ENCODE data around the gene SFTPD. TPM values are rescaled to one million over a fixed set of nuclear protein-coding genes. Genes with fewer than 3 reads are reported as not detected.
A peak's percentile ranks its signal among the peaks of the same experiment; 100 is the strongest.

Gene SFTPD
- total RNA-seq, 1 donor from 2014 or later: 0.89 TPM

DNA sequence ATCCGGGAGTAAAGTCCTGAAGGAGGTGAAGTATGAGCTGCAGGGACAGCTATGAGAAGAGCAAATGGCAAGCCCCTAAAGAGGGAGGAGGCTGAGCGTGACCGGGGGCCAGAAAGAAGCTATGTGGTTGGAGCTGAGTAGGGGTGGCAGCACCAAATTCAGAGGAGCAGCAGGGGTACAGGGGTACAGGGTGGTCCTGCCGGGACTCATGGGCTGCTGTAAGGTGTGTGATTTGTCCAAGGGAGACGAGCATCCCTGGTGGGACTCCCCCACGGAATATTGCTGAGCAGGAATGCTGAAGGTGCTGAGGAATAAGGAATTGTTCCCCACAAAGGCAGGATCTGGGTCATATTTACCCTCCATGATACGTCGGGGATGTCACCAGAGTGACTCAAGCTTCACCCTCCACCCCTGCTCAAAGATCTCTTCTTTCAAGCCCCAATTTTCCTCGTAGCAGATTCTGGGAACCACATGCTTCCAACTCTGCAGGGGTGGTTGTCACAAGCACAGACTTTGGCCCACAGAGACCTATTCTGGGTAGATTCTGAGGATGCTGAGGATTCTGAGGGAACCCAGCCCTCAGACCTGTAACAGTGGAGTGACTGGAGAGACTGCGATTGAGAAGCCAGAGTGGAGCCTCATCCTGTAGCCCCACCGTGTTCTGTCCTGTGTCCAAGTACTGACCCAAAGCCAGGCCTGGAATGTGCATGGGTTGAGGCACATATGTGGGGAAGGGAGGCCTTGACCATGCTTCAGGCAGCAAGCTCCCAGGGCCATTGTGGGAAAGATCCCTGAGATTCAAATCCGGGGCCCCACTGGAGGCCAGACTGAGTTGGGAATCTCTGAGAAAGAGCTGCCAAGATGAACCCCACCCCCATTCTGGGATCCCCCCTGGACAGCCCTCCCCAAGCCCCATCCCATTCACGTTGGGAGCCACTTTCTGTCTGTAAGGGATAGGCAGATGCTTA is 4.2 kb downstream of the SFTPD start:
- no peak for DNase-seq (ENCODE audit: low spot score)

DNA sequence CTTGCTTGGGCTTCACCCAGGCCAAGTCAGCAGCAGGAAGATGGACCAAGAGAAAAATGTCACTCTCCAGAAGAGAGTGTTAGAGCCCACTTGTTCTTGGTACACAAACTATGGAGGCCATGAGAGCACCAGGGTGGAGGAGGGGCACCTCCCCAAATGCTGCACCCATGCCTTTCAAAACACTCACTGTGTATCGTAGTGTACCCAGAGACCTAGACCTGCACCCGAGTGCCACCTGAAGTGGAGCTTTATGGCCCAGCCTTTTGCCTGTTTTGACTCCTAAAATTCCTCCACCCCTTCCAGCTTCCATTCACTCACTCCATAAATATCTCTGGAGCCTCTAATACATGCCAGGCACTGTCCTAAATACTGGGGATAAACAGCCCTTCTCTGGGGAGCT is 5.0 kb downstream of the SFTPD start:
- DNase-seq (ENCODE audit: low spot score): no peak

DNA sequence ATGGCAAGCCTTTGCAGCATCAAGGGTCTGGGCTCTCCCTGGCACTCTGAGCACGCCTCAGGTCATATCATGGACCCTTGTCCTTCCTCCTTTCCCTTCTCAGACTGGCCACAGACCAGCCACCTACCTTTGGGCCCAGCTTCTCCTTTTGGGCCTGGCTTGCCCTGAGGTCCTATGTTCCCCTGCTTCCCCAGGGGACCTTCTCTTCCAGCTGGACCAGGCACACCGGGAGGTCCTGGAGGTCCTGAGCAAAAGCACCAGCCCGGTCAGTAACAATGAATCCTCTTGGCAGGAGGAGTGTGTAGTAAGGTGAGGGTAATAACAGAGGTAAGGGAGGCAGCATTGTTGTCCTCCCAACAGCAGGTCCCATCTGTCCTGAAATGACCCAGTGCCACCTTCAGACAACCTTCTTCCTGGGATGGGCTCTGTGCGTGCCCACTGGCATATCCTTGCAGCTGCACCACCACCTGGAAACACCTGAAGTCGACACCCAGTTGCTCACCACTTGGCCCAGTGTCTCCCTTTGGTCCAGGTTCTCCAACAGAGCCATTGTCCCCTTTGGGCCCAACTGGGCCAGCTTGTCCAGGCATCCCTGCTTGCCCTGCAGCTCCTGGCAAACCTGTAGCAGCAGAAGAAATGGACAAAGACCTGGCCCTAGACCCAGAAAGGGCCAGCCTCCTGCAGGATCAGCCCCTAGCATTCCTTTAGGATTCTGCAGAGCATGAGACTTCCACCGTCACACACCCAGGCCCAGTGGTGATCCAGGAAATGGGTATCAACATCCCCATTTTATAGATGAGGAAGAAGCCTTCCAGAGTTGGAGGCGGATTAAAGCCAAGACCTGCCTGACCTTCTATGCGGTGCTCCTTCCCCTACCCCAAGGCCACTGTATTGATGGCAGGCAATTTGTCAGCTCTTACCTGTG is 6.4 kb downstream of the SFTPD start:
- no peak for DNase-seq (ENCODE audit: low spot score)

DNA sequence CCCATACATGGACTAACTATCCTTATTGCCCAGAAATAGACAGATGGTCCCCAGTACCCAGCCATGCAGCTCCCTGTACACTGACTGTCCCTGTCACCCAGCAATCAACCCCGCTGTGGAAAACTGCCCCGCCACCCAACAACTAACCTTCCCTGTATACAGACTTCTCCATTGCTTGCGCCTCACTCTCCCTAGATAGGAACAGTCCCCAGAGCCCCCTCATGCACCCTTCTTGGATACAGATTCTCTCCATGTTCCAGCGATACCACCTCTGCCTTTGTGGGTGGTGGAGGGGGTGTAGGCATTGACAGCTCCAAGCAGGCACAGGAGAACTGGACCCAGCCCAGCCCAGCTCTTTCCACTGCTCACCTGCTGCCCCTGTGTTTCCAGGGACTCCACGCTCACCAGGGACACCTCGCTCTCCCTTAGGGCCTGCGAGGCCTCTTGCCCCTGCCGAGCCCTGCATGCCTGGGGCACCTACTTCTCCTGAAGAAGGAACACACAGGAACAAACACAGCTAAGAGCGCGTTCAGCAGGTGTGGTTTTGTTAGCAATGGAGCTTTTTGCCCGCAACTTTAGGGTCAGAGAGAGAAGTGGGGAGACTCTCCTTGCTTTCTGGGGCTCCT is 7.2 kb downstream of the SFTPD start:
- DNase-seq (ENCODE audit: low spot score): no peak

DNA sequence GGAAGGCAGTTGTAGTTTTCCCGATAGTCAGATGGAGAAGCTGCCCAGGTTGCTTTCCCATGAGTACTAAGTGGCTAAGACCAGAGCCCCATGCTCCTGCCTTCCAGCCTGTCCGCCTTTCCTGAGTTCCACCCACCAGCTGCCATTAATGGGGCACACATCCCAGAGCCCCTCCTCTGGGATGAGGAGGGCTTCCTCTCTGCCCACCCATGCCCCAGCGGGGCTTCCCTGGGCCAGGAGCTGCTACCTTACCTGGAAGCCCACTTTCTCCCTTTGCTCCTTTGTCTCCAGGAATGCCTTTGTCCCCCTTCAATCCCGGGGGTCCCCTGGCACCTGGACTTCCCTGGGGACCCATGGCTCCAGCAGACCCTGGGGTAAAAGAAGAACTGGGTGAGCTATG is 7.8 kb downstream of the SFTPD start:
- no peak for DNase-seq (ENCODE audit: low spot score)

DNA sequence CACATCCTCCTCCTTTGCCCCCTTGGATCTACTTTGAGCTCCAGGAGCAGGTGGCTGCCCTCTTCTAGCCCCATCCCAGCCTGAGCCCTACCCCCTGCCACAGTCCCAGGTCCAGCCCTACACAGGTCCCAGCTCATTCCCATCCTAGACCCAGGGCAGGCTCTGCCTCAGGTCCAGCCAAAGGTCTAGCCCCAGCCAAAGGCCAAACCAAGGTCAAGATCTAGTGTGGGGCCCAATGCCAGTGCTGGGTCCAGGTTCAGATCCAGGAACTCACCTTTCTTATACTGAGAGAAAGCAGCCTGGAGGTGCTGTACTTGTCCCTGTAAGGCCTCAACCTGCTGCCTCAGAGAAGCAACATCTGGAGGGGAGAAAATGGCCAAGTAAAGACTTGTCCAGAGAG is 8.5 kb downstream of the SFTPD start:
- no peak for DNase-seq (ENCODE audit: low spot score)

DNA sequence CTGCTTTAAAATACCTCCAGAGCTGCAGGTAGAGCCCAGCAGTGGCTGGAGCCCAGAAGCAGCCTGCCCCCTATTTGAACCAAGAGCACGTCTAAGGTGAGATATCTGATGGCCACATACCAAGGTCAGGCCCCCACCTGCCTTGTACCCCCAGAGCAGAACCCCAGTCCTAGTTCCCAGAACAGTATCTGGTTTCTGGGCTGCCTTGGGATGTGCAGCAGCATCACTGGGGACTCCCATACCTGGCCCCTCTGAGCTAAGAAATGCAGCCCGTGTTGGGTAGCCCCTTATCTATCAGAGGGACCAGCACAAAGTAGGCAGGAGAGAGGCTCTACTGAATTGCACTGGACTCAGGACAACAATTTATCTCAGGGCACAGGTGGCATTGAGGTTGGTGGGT is 8.9 kb downstream of the SFTPD start:
- no peak for DNase-seq (ENCODE audit: low spot score)

DNA sequence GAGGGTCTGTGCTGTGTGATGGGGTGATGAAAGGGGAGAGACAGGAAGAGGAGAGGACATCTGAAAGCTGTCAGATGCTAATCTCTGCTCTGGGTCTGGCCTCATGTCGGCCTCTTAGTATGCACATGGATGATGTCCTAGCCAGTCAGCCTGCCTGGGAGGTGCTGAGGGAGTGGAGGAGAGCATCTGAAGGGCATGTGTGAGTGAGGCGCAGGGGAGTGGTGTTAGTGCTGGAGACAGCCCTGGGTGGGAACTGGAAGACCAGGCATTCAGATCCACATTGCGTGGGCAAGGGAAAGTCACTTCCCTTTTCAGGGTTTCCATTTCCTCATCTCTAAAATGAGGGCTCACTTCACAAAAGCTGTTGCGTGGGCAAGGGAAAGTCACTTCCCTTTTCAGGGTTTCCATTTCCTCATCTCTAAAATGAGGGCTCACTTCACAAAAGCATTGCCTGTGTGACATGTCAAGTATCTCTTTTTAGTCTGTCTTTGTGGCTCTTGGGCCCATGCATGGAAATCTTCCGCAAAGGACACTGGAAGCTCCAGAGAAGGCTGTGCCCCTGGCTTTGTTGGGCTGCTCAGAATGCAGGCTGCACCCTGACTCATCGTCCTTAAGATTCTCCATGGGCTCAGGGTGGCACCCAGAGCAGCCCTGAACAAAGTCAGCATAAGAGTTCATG is 10.0 kb downstream of the SFTPD start:
- DNase-seq (ENCODE audit: low spot score): no peak

DNA sequence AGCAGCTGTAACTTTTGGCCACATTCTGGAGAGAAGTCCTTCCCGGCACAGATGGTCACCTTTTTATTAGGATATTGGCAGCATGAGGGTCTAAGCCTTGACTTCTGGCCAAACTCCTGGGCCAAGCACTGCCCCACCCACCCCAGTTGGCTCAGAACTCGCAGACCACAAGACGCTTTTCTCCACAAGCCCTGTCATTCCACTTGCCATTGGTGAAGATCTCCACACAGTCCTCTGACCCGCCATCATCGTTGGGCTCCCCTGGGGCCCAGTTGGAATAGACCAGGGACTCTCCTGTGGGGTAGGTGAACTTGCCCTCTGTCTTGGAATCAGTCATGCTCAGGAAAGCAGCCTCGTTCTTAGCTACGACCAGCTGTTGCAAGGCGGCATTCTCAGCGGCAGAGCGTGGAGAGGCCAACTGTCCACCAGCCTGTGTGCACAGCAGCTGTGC is 11.2 kb downstream of the SFTPD start:
- no peak for DNase-seq (ENCODE audit: low spot score)

DNA sequence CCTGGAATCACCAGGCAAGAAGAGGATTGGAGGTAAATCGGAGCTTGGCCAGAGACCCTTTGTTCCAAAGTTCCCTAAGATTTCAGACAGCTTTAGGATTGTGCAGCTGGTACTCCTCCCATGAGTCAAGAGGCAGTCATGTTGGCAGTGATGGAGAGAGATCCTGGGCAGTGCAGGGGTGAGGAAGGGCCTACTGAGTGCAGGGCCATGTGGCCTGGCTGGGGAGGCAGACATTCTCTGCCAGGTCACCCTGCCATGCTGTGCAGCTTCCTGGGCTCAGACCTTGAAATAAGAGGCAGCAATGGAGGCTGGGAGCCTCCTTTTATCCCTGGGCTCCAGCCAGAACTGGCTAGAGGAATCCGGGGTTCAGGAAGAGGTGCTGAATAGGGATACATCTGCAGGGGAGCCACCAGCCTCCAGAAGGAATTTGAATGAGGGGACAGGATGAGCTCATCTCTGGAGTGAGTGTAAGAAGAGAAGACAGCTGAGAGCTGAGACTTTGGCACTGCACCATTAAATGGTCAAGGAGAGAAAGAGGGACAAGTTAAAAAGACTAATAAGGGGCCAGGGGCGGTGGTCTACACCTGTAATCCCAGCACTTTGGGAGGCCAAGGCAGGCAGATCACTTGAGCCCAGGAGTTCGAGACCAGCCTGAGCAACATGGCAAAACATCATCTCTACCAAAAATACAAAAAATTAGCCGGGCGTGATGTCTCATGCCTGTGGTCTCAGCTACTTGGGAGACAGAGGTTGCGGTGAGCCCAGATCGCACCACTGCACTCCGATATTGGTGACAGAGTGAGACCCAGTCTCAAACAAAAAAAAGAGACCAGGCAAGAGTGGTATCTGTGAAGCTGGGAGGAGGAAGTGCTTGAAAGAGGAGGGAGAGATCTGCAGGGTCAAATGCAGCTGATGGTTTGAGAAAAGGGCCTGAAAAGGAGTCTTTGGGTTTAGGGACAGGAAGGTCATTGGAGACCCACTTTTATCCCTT is 12.0 kb downstream of the SFTPD start:
- DNase-seq (ENCODE audit: low spot score): no peak

DNA sequence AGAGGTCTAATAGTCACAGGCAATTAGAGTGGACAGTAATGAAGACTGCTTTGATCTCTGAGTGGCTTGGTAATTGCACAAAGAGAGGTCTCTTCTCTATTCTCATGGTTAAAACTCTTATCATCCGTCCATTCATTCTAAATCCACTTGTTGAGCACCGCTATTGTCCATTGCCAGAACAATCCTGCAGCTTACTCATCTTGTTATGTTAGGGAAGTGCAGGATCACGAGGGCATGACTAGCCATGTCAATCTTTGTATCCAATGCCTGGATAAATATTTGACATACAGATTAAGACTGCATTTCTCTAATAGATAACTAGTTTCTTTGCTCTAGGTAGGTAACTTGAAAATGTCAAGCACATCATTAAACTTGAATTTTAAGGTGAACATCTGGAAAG is 14.9 kb downstream of the SFTPD start:
- no peak for DNase-seq (ENCODE audit: low spot score)

DNA sequence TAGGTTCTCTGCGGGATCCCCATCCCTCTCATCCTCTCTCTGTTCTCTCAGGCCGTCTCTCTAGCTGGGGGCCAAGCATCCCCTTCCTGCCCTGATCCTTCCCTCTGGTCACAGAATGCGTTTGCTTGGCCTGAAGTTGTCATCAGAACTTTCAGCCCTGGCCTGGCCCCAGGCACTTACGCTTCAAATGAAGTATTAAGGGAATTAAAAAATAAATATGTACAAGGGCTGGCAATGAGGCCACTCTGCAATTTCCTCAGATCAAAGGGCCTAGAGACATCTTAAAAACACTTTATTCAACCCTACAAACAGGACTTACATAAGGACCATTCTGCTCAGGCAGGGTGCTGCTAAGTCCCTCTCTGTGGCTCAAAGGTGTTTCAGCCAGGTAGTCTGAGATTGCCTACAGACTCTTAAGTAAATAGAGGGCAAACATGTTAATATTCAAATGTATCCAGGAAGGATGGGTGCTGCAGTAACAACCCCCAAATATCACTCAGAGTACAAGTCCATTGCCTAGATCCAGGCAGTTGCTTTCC is 16.0 kb downstream of the SFTPD start:
- DNase-seq (ENCODE audit: low spot score): no peak

DNA sequence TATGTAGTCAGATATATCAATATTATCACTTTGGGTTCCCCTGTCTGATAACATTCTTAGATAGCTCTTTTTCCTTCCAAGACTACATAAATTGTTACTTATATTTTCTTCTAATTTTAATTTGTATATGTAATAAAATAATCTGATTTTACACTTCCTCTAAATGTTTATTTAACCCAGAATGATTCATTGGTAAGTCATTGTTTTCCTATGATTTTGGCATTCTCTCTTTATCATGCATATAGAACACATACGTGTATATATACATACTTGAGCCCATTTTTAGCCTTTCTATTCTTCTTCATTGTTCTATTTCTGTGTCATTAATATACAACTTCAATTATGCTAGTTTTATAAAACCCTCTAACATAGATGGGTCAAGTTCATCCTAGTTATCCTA is 16.6 kb downstream of the SFTPD start:
- DNase-seq (ENCODE audit: low spot score): no peak

DNA sequence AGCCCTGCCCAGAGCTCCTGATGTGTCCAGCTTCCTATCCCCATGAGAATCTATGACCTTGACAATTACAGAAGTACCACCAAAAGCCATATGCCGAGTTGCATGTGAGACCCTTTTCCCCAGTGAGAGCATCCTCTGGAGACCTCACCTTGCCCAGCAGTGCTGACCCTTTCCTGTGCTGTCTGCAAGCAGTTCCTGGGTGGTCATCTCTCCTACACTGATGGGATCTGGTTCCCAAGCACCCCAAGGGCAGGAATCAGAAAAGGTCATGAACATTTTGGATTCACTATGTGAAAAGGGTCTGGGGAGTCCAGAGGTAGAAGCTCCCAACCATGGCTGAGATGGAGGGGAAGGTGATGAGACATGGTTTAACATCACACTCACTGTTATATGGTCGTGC is 18.2 kb downstream of the SFTPD start:
- DNase-seq (ENCODE audit: low spot score): no peak

DNA sequence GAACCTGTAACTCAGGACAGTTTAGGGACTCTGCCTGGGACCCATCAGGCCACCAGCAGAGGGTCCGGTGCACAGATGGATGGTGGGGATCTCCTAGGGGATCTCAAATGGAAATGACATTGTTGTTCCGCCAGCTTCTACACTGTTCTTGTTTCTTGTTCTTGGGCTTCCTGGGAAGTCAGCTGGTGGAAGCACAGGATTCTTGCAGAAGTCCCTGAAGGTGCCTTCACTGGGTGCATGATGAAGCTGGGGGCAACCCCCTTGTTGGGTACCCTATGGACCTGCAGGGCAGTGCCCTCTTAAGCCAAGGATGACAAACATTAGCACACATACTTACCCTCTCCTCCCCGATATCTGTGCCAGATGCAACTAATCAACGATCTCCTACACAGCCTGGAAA is 18.6 kb downstream of the SFTPD start:
- no peak for DNase-seq (ENCODE audit: low spot score)

DNA sequence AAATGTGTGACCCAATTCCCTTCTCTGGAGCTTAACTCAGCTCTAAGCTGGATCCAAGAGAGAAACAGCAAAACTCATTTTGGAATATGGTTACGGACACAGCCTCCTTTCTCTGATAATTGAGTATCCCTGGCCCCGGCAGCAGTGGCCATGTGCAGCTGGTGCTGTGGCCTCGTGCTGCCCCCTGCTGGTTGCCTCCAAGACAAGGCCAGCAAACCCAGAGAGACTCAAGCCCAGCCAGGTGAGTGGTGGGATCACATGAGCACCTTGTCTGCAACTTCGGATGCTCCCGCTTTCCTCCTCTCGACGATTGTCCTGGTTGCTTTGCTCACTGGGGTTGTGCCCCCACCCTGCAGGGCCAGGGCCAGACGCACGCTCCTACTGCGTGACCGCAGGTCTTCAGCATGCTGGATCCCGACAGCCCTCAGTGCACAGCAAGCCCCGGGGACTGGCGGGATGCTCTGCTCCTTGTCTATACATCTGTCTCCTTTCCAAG is 19.4 kb downstream of the SFTPD start:
- peak; percentile 80 for DNase-seq (ENCODE audit: low spot score)

DNA sequence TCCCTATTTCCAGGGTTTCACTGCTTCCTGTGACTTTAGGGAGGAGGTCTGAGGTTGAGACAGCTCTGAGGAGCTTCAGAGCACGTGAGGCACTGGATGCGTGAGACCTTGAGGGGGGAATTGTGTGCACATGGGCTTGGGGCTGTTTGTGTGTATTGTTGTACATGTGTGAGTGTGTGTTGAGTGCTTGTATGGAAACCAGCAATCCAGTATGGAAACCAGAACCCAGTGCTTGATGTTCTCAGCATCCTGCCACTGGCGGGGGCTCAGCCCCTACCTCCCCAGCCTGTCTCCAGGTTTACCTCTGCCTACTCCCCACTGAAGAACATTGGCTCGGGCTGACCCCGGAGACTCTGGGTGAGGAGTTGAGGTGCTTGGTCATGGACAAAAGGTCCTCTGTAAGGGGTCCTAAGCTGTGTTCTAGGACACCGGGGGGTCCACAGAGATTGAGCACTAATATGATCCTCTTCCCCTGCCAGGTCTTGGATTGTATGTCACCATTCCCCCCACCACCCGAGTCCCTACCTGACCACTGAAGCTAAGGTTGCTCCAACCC is 20.8 kb downstream of the SFTPD start:
- DNase-seq (ENCODE audit: low spot score): no peak

DNA sequence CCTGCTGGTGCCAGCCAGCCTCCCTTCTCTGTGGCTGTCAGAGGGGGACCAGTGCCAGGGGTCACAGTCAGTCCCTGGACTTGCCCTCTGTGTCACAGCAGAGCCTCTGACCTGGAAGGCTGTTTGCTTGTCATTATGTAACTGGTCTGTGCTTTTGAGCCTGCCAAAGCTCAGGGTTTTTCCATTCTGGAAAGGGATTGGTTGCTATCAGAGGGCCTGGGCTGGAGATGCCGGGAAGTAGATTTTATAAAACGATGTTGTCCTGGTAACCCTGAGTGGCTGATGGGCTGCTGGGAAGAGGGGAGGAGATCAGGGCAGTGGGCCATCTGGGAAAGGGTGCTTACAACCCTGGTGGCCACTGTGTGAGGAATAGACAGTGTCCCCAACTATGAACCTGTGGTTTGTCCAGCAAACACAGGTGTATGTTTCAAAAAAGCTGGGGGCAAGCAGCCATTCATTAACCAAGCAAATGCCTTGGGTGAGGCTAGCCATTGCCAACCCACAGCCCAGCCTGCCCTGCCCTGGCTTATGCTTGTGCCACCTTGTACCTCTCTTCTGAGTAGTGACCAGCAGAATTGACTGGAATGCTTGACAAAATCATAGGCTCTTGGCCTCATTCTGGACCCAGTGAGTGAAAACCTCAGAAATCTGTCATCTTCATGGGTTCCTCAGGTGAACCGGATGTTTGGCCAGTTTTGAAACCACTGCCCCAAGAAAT is 21.6 kb downstream of the SFTPD start:
- DNase-seq (ENCODE audit: low spot score): no peak

DNA sequence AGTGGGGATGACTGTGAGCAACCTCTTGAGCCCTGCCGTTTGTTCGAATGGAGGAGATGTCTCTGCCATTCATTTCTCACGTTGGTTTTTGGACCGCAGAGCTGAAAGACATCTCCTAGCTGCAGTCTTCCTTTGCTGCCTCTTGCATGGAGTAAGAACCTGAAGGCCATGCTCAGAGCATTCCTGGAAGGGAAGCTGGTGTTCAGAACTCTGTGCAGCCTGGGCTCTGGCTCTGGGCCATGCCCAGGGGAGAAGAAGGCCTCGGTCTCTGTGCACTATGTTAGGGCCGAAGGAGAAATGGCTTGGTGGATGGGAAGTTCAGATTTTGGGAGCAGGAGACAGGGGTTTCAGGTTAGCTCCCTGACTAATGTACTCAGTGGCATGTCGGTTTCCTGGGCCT is 22.9 kb downstream of the SFTPD start:
- DNase-seq (ENCODE audit: low spot score): no peak
